Lower lobe of right lung (tissue), 2 donors: ENCODE results near the gene CTXN3. TPM values are rescaled to one million over a fixed set of nuclear protein-coding genes. Genes with fewer than 3 reads are reported as not detected.

Experiments used
- ATAC-seq, 2 donors: fragments of 200-7000 bp; cut with Tn5 transposase; one replicate each; pipeline ENCODE4 v1.9.1; 2020 to 2022; ENCODE audit warnings: mild to moderate bottlenecking in 2 of 2, moderate library complexity in 2 of 2
- DNase-seq: peaks from one replicate; pipeline ENCODE4 v3.0.0-alpha.2; 2020
- H3K27ac ChIP-seq: fragments of 200-600 bp; one replicate; pipeline ENCODE4 v1.8.0; 2022
- H3K27me3 ChIP-seq: fragments of 200-600 bp; one replicate; pipeline ENCODE4 v1.8.0; 2022; ENCODE audit warnings: low read depth
- H3K36me3 ChIP-seq: fragments of 200-600 bp; one replicate; pipeline ENCODE4 v1.8.0; 2022; ENCODE audit warnings: mild to moderate bottlenecking
- H3K4me1 ChIP-seq: fragments of 200-600 bp; one replicate; pipeline ENCODE4 v1.8.0; 2022
- H3K4me3 ChIP-seq: fragments of 200-600 bp; one replicate; pipeline ENCODE4 v1.8.0; 2022; ENCODE audit warnings: mild to moderate bottlenecking
- H3K9me3 ChIP-seq: fragments of 200-600 bp; one replicate; pipeline ENCODE4 v1.8.0; 2022
- intact Hi-C: fragments of 100-400 bp; cut with DNase I; formaldehyde crosslinking; loops from one replicate; pipeline ENCODE4 v1.11.0; 2022
- total RNA-seq: library from RNA; stranded (reverse); fragmentation: NEBNext Ultra II Directional; extraction: Animal tissue kit (Norgen Biotek cat#: 25700); gene quantifications from one replicate; pipeline ENCODE4 v1.2.1, GENCODE V29; 2021
- TF ChIP-seq, protein P1 (sequence below): fragments of 200-600 bp; IDR thresholded peaks from one replicate; pipeline ENCODE4 v1.8.0; 2022; ENCODE audit warnings: antibody characterized with exemption, mild to moderate bottlenecking
- donor health status: DM: no; HTN: yes; CAD: no; lungs with severe emphysema.

CTXN3 gene
- total RNA-seq, 1 donor from 2014 or later, result not detected

DNA sequence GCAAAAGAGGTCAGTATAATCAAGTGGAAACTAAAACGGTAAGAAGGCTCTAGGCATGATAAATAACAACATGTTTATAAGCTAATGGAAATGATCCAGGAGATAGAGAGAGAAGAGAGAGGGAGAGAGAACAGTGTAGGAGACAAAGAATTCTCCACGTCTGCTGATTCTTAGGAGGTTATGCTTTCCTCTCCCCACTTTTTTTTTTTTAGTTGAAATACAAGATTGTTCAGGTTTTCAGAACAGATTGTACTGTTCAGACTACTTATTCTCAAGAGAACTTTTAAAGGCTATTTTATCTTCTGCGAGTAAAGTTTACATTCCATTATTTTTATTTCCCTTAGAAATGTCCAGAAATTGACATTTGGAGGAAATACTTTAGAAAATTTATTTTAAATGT, 58.3 kb downstream of the CTXN3 start:
- Histone ChIP-seq H3K4me1 (peaks cover 15% of the 10 kb centered on the region), H3K36me3 (no peaks in the 10 kb centered on the region), H3K27me3 (no peaks in the 10 kb centered on the region), H3K4me3 (no peak overlapping the region), H3K9me3 (no peaks in the 10 kb centered on the region), H3K27ac (no peak overlapping the region)
- DNase-seq, result no peak
- ATAC-seq, result peak in 1 of 2 donors; percentile 53
- TF ChIP-seq, protein P1, sequence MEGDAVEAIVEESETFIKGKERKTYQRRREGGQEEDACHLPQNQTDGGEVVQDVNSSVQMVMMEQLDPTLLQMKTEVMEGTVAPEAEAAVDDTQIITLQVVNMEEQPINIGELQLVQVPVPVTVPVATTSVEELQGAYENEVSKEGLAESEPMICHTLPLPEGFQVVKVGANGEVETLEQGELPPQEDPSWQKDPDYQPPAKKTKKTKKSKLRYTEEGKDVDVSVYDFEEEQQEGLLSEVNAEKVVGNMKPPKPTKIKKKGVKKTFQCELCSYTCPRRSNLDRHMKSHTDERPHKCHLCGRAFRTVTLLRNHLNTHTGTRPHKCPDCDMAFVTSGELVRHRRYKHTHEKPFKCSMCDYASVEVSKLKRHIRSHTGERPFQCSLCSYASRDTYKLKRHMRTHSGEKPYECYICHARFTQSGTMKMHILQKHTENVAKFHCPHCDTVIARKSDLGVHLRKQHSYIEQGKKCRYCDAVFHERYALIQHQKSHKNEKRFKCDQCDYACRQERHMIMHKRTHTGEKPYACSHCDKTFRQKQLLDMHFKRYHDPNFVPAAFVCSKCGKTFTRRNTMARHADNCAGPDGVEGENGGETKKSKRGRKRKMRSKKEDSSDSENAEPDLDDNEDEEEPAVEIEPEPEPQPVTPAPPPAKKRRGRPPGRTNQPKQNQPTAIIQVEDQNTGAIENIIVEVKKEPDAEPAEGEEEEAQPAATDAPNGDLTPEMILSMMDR, result no peak
- intact Hi-C loops, result no loop called here

Other genes with a start within 250 kb of the CTXN3 start
- 49.7 TPM for gene PRRC1, start 131.4 kb upstream of the CTXN3 start, total RNA-seq
- not detected for gene CCDC192, start 54.3 kb downstream of the CTXN3 start, total RNA-seq